Panc1 (cell line): Measurements from ENCODE around the gene PTPN2. TPM values are rescaled to one million over a fixed set of nuclear protein-coding genes. Genes with fewer than 3 reads are reported as not detected.

Experiments used
- ATAC-seq: fragments of 200-7000 bp; cut with Tn5 transposase; 2 replicates; pipeline ENCODE4 v1.9.1; 2020; ENCODE audit warnings: mild to moderate bottlenecking, moderate library complexity
- BruUV-seq: library from RNA; stranded (reverse); fragments of 400-500 nt; replicated peaks from 2 replicates; lab custom pipeline; 2021; lab: Mats Ljungman, UMichigan
- CTCF ChIA-PET: fragments of 300-600 bp; sonication (Branson Sonifier 250); formaldehyde crosslinking; loops from one replicate; lab custom pipeline; 2022; ENCODE audit warnings: antibody characterized with exemption; lab: Charles Lee
- POLR2A ChIA-PET: fragments of 300-600 bp; sonication (Branson Sonifier 250); formaldehyde crosslinking; loops from one replicate; lab custom pipeline; 2022; ENCODE audit warnings: antibody characterized with exemption; lab: Charles Lee
- DNase-seq: peaks from one replicate; pipeline ENCODE4 v3.0.0-alpha.2; 2010; ENCODE audit warnings: low read depth, low spot score
- H3K27ac ChIP-seq: 2 replicates; pipeline ENCODE4 v1.5.1; 2011; ENCODE audit warnings: mild to moderate bottlenecking, low read length, inconsistent platforms
- H3K27me3 ChIP-seq: fragments of 200-500 bp; sonication (Bioruptor generic); 2 replicates; pipeline ENCODE4 v1.6.0; 2014; ENCODE audit warnings: low read length, inconsistent platforms; ENCODE audit not compliant: control insufficient read depth, insufficient read depth
- H3K36me3 ChIP-seq: fragments of 200-500 bp; sonication (Bioruptor generic); 2 replicates; pipeline ENCODE4 v1.5.1; 2014; ENCODE audit warnings: inconsistent platforms, mild to moderate bottlenecking, low read length, moderate library complexity; ENCODE audit not compliant: control insufficient read depth, insufficient read depth
- H3K4me1 ChIP-seq: 2 replicates; pipeline ENCODE4 v1.5.1; 2011; ENCODE audit warnings: inconsistent platforms, mild to moderate bottlenecking, low read length, moderate library complexity; ENCODE audit not compliant: control insufficient read depth, insufficient read depth
- H3K4me3 ChIP-seq, 2 experiments: 2 replicates each; pipeline ENCODE4 v1.5.1; 2011 to 2012; ENCODE audit warnings: low read depth in 2 of 2, low read length in 2 of 2, mild to moderate bottlenecking in 2 of 2, inconsistent platforms in 1 of 2, moderate library complexity in 1 of 2
- H3K9me3 ChIP-seq: fragments of 200-500 bp; sonication (Bioruptor generic); 2 replicates; pipeline ENCODE4 v1.5.1; 2014; ENCODE audit warnings: low read depth, mild to moderate bottlenecking, inconsistent platforms, low read length, moderate library complexity; ENCODE audit not compliant: control insufficient read depth, insufficient read depth
- CTCF ChIP-seq: fragments of 450-650 bp; IDR thresholded peaks from 2 replicates; pipeline ENCODE4 v1.5.1; 2017; ENCODE audit warnings: mild to moderate bottlenecking
- POLR2AphosphoS5 ChIP-seq: IDR thresholded peaks from 2 replicates; pipeline ENCODE4 v1.6.1; 2012; ENCODE audit warnings: mild to moderate bottlenecking, low read depth, low read length, moderate library complexity
- REST ChIP-seq, 2 experiments: IDR thresholded peaks; 2 replicates each; pipeline ENCODE4 v1.6.1; 2011 to 2012; ENCODE audit warnings: low read depth in 2 of 2, control low read depth in 1 of 2, low read length in 1 of 2, mild to moderate bottlenecking in 1 of 2, moderate library complexity in 1 of 2; ENCODE audit not compliant: insufficient read depth in 1 of 2
- SIN3A ChIP-seq: IDR thresholded peaks from 2 replicates; pipeline ENCODE4 v1.6.1; 2012; ENCODE audit warnings: low read depth, mild to moderate bottlenecking, low read length, moderate library complexity, borderline replicate concordance; ENCODE audit not compliant: insufficient read depth
- TCF7L2 ChIP-seq: IDR thresholded peaks from 2 replicates; pipeline ENCODE4 v1.6.1; 2011; ENCODE audit warnings: mild to moderate bottlenecking, low read depth, low read length, inconsistent platforms
- in situ Hi-C: cut with HindIII; loops from 2 replicates; pipeline ENCODE4 v1.10.0; 2016; ENCODE audit warnings: low sequenced_read_pairs, low pct_unique_long_range_greater_than_20kb
- intact Hi-C: fragments of 100-400 bp; cut with micrococcal nuclease; formaldehyde crosslinking; loops from one replicate; pipeline ENCODE4 v1.10.0; 2022; ENCODE audit not compliant: unreplicated experiment
- total RNA-seq: library from RNA; stranded (reverse); gene quantifications from one replicate; pipeline ENCODE4 v1.2.1, GENCODE V29; 2021; ENCODE audit not compliant: unreplicated experiment

PTPN2 gene
- total RNA-seq, 1 experiment from 2014 or later: 34.8 TPM

- ATAC-seq (no peak), DNase-seq (no peak)
- POLR2A ChIA-PET: no interaction called here
- in situ Hi-C loops (no loop called here), intact Hi-C loops (no loop called here)
- no peaks in the 10 kb centered on the region for H3K27me3 ChIP-seq
- CTCF ChIA-PET: interaction anchor here (0.5 kb wide), 1 partner anchor 326 kb away, joined by 3 read pairs; no protein-coding TSS in a partner anchor
- no peaks in the 10 kb centered on the region for H3K9me3 ChIP-seq
- H3K4me3 ChIP-seq: no peak overlapping the region
- no peaks in the 10 kb centered on the region for H3K4me1 ChIP-seq
- no peak overlapping the region for H3K27ac ChIP-seq
- H3K36me3 ChIP-seq: no peaks in the 10 kb centered on the region
- no TSS peak for BruUV-seq
- TF ChIP-seq CTCF (no peak), TCF7L2 (no peak), REST (IDR thresholded peaks at IDR 0.05; ENCODE audit: insufficient read depth in 1 of 2, low read depth in 2 of 2, low read length in 1 of 2) (no peak), SIN3A (no peak), POLR2AphosphoS5 (no peak)
These were observed 113.4 kb downstream of the PTPN2 start for GRCh38 chr18:12770469-12771219.

DNA sequence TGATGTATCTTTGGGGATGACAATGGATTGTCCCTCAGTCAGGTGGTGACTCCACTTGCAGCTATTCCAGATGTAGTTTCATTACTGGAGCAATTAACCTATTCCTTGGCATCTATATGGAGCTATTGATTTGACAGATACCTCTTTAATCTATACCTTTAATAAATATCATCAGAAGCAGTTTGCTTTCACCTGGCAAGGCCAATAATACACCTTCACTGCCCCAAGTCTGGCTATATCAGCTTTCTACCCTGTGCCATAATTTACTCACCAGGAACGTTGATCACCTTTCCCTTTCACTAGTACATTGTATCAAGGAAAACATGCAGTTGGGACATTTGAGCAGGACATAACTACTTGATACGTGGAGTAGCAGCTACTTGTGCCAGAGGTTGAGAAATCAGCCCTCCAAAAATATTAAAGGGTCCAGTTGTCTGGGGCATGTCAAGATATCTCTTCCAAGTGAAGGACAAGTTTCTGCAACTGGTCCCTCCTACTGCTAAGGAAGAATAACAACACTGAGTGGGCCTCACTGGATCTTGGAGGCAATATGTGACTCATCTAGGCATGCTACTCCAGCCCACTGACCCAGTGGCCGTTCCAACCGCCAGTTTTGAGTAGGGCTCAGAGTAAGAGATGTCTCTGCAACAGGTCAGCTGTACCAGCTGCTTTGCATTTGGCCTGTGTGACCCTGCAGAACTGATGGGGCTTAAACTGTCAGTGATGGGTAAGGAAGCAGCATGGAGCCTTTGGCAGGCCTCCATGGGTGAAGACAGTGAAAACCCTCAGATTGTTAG, 114.2 kb downstream of the PTPN2 start:
- intact Hi-C loops: no loop called here
- Histone ChIP-seq H3K27me3 (no peaks in the 10 kb centered on the region), H3K9me3 (no peaks in the 10 kb centered on the region), H3K4me3 (no peak overlapping the region), H3K27ac (no peak overlapping the region), H3K36me3 (no peaks in the 10 kb centered on the region), H3K4me1 (no peaks in the 10 kb centered on the region)
- CTCF ChIA-PET: interaction anchor here (0.5 kb wide), 1 partner anchor 325 kb away, joined by 3 read pairs; no protein-coding TSS in a partner anchor
- BruUV-seq: no TSS peak
- ATAC-seq (no peak), DNase-seq (no peak)
- POLR2A ChIA-PET: no interaction called here
- TF ChIP-seq SIN3A (no peak), CTCF (no peak), TCF7L2 (no peak), REST (IDR thresholded peaks at IDR 0.05; ENCODE audit: insufficient read depth in 1 of 2, low read depth in 2 of 2, low read length in 1 of 2) (no peak), POLR2AphosphoS5 (no peak)
- in situ Hi-C loops: no loop called here
